ENCODE measurements around the gene HERPUD1.

Gene HERPUD1

DNA sequence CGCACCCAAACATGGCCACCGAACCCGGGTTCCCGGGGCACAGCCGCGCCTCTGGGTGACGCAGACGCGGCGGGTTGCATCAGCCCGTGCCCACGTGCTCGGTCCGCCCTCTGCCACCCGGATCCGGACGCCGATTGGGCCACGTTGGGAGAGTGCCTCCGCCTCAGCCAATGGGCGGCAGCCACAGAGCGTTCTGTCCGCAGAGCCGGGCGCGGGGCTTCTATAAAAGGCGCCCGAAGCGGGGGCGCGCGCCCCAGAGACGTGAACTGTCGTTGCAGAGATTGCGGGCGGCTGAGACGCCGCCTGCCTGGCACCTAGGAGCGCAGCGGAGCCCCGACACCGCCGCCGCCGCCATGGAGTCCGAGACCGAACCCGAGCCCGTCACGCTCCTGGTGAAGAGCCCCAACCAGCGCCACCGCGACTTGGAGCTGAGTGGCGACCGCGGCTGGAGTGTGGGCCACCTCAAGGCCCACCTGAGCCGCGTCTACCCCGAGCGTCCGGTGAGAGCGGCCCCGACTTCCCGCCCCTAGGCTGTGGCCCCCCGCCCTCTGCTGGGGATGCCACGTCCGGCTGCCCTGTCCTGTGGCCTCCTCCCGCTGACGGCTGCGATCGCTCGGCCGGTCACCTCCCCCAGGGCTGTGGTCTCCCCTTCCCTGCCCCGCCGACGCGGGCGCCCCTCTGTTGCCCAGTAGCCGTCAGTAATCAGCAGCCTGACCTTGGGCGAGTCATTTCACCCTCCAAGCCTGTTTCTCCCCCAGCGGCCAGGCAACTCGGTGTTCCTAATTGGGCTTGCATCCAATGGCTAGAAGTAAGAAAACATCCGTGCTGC lies at the start of gene HERPUD1 (continued):
- 0 out of 2 replicates have a peak, but pooled peaks have one; percentile 33 for TF ChIP-seq ZNF837 (tag by site-specific recombination; IDR thresholded peaks at IDR 0.05)
- TF ChIP-seq EGR2 (tag by site-specific recombination; IDR thresholded peaks at IDR 0.05; ENCODE audit: low read depth) = peak; percentile 35; the same call in 1 of the 2 replicates
- no peak for TF ChIP-seq ZNF654 (tag by site-specific recombination; IDR thresholded peaks at IDR 0.05; ENCODE audit: low read depth)
- 0 out of 2 replicates have a peak, but pooled peaks have one; percentile 60 for TF ChIP-seq ZNF747 (tag by site-specific recombination; IDR thresholded peaks at IDR 0.05)
- TF ChIP-seq, protein P1, sequence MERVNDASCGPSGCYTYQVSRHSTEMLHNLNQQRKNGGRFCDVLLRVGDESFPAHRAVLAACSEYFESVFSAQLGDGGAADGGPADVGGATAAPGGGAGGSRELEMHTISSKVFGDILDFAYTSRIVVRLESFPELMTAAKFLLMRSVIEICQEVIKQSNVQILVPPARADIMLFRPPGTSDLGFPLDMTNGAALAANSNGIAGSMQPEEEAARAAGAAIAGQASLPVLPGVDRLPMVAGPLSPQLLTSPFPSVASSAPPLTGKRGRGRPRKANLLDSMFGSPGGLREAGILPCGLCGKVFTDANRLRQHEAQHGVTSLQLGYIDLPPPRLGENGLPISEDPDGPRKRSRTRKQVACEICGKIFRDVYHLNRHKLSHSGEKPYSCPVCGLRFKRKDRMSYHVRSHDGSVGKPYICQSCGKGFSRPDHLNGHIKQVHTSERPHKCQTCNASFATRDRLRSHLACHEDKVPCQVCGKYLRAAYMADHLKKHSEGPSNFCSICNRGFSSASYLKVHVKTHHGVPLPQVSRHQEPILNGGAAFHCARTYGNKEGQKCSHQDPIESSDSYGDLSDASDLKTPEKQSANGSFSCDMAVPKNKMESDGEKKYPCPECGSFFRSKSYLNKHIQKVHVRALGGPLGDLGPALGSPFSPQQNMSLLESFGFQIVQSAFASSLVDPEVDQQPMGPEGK (tag by site-specific recombination; IDR thresholded peaks at IDR 0.05) = peak; percentile 87
- TF ChIP-seq ZNF624 (tag by site-specific recombination; IDR thresholded peaks at IDR 0.05) = no peak
- no peak for TF ChIP-seq ZNF529 (tag by site-specific recombination; IDR thresholded peaks at IDR 0.05; ENCODE audit: insufficient replicate concordance)
- no peak for TF ChIP-seq ZFP69B (tag by site-specific recombination; IDR thresholded peaks at IDR 0.05)
- peak; percentile 71; the same call in 1 of the 2 replicates for TF ChIP-seq ZFP41 (tag by site-specific recombination; IDR thresholded peaks at IDR 0.05; ENCODE audit: borderline replicate concordance)
- TF ChIP-seq, protein P2, sequence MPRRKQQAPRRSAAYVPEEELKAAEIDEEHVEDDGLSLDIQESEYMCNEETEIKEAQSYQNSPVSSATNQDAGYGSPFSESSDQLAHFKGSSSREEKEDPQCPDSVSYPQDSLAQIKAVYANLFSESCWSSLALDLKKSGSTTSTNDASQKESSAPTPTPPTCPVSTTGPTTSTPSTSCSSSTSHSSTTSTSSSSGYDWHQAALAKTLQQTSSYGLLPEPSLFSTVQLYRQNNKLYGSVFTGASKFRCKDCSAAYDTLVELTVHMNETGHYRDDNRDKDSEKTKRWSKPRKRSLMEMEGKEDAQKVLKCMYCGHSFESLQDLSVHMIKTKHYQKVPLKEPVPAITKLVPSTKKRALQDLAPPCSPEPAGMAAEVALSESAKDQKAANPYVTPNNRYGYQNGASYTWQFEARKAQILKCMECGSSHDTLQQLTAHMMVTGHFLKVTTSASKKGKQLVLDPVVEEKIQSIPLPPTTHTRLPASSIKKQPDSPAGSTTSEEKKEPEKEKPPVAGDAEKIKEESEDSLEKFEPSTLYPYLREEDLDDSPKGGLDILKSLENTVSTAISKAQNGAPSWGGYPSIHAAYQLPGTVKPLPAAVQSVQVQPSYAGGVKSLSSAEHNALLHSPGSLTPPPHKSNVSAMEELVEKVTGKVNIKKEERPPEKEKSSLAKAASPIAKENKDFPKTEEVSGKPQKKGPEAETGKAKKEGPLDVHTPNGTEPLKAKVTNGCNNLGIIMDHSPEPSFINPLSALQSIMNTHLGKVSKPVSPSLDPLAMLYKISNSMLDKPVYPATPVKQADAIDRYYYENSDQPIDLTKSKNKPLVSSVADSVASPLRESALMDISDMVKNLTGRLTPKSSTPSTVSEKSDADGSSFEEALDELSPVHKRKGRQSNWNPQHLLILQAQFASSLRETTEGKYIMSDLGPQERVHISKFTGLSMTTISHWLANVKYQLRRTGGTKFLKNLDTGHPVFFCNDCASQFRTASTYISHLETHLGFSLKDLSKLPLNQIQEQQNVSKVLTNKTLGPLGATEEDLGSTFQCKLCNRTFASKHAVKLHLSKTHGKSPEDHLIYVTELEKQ (tag by site-specific recombination; IDR thresholded peaks at IDR 0.05; ENCODE audit: borderline replicate concordance) = no peak
- TF ChIP-seq ZNF623 (tag by site-specific recombination; IDR thresholded peaks at IDR 0.05) = no peak
- TF ChIP-seq, protein P3, sequence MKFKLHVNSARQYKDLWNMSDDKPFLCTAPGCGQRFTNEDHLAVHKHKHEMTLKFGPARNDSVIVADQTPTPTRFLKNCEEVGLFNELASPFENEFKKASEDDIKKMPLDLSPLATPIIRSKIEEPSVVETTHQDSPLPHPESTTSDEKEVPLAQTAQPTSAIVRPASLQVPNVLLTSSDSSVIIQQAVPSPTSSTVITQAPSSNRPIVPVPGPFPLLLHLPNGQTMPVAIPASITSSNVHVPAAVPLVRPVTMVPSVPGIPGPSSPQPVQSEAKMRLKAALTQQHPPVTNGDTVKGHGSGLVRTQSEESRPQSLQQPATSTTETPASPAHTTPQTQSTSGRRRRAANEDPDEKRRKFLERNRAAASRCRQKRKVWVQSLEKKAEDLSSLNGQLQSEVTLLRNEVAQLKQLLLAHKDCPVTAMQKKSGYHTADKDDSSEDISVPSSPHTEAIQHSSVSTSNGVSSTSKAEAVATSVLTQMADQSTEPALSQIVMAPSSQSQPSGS (tag by site-specific recombination; IDR thresholded peaks at IDR 0.05; ENCODE audit: low read depth) = peak; percentile 37; the same call in 1 of the 2 replicates
- TF ChIP-seq ZNF843 (tag by site-specific recombination; IDR thresholded peaks at IDR 0.05) = peak; percentile 22; the same call in 1 of the 2 replicates
- peak; percentile 90 for TF ChIP-seq ZNF561 (tag by site-specific recombination; IDR thresholded peaks at IDR 0.05; ENCODE audit: borderline replicate concordance)
- TF ChIP-seq ZNF423 (tag by site-specific recombination; IDR thresholded peaks at IDR 0.05) = peak; percentile 100
- peak; percentile 86 for TF ChIP-seq ZBTB8A (tag by site-specific recombination; IDR thresholded peaks at IDR 0.05)
- no peak for TF ChIP-seq ZNF768 (tag by site-specific recombination; IDR thresholded peaks at IDR 0.05)
- no peak for TF ChIP-seq ZNF792 (tag by site-specific recombination; IDR thresholded peaks at IDR 0.05)
- TF ChIP-seq ZEB2 (tag by site-specific recombination; IDR thresholded peaks at IDR 0.05) = peak; percentile 84
- TF ChIP-seq, protein P4, sequence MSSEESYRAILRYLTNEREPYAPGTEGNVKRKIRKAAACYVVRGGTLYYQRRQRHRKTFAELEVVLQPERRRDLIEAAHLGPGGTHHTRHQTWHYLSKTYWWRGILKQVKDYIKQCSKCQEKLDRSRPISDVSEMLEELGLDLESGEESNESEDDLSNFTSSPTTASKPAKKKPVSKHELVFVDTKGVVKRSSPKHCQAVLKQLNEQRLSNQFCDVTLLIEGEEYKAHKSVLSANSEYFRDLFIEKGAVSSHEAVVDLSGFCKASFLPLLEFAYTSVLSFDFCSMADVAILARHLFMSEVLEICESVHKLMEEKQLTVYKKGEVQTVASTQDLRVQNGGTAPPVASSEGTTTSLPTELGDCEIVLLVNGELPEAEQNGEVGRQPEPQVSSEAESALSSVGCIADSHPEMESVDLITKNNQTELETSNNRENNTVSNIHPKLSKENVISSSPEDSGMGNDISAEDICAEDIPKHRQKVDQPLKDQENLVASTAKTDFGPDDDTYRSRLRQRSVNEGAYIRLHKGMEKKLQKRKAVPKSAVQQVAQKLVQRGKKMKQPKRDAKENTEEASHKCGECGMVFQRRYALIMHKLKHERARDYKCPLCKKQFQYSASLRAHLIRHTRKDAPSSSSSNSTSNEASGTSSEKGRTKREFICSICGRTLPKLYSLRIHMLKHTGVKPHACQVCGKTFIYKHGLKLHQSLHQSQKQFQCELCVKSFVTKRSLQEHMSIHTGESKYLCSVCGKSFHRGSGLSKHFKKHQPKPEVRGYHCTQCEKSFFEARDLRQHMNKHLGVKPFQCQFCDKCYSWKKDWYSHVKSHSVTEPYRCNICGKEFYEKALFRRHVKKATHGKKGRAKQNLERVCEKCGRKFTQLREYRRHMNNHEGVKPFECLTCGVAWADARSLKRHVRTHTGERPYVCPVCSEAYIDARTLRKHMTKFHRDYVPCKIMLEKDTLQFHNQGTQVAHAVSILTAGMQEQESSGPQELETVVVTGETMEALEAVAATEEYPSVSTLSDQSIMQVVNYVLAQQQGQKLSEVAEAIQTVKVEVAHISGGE (tag by site-specific recombination; conservative IDR thresholded peaks at IDR 0.05; ENCODE audit: low read depth) = no peak
- TF ChIP-seq GLIS1 (tag by site-specific recombination; IDR thresholded peaks at IDR 0.05) = no peak
- TF ChIP-seq ZNF24 (tag by site-specific recombination; IDR thresholded peaks at IDR 0.05) = no peak
- TF ChIP-seq ZNF610 (tag by site-specific recombination; IDR thresholded peaks at IDR 0.05; ENCODE audit: borderline replicate concordance) = no peak
- no peak for TF ChIP-seq SETDB1 (IDR thresholded peaks at IDR 0.05; ENCODE audit: insufficient read length, low read length)
- TF ChIP-seq, protein P5, sequence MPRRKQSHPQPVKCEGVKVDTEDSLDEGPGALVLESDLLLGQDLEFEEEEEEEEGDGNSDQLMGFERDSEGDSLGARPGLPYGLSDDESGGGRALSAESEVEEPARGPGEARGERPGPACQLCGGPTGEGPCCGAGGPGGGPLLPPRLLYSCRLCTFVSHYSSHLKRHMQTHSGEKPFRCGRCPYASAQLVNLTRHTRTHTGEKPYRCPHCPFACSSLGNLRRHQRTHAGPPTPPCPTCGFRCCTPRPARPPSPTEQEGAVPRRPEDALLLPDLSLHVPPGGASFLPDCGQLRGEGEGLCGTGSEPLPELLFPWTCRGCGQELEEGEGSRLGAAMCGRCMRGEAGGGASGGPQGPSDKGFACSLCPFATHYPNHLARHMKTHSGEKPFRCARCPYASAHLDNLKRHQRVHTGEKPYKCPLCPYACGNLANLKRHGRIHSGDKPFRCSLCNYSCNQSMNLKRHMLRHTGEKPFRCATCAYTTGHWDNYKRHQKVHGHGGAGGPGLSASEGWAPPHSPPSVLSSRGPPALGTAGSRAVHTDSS (tag by site-specific recombination; IDR thresholded peaks at IDR 0.05) = no peak
- TF ChIP-seq, protein P6, sequence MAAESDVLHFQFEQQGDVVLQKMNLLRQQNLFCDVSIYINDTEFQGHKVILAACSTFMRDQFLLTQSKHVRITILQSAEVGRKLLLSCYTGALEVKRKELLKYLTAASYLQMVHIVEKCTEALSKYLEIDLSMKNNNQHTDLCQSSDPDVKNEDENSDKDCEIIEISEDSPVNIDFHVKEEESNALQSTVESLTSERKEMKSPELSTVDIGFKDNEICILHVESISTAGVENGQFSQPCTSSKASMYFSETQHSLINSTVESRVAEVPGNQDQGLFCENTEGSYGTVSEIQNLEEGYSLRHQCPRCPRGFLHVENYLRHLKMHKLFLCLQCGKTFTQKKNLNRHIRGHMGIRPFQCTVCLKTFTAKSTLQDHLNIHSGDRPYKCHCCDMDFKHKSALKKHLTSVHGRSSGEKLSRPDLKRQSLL (tag by site-specific recombination; IDR thresholded peaks at IDR 0.05) = no peak

Measured in HEK293 (cell line).